Effector memory CD4-positive, alpha-beta T cell (primary cell): ENCODE measurements around the gene POTEF.
"Not testable (repeated sequence)": the region's sequence is repeated elsewhere in the genome, so short reads cannot be mapped to it uniquely, and the experiment has no call there.

Experiments used
- DNase-seq, 3 donors: peaks; one replicate each; pipeline ENCODE4 v3.0.0-alpha.2; 2020
- H3K27ac ChIP-seq: 2 replicates; pipeline ENCODE4 v1.7.0; 2013; ENCODE audit warnings: mild to moderate bottlenecking, low read length, moderate library complexity; ENCODE audit not compliant: insufficient read depth, poor library complexity, severe bottlenecking
- H3K27me3 ChIP-seq: replicated peaks from 2 replicates; pipeline ENCODE4 v1.7.0; 2013; ENCODE audit warnings: mild to moderate bottlenecking, low read length; ENCODE audit not compliant: insufficient read depth, control insufficient read depth, poor library complexity, severe bottlenecking
- H3K36me3 ChIP-seq: 2 replicates; pipeline ENCODE4 v1.7.0; 2013; ENCODE audit warnings: mild to moderate bottlenecking, low read length, moderate library complexity; ENCODE audit not compliant: control insufficient read depth, insufficient read depth
- H3K4me1 ChIP-seq: 2 replicates; pipeline ENCODE4 v1.7.0; 2013; ENCODE audit warnings: low read length, mild to moderate bottlenecking; ENCODE audit not compliant: control insufficient read depth, insufficient read depth, poor library complexity, severe bottlenecking
- H3K4me3 ChIP-seq: 2 replicates; pipeline ENCODE4 v1.7.0; 2013; ENCODE audit warnings: low read length, low read depth, mild to moderate bottlenecking; ENCODE audit not compliant: insufficient read depth, poor library complexity, severe bottlenecking
- H3K9me3 ChIP-seq: 2 replicates; pipeline ENCODE4 v1.7.0; 2013; ENCODE audit warnings: mild to moderate bottlenecking, low read length, moderate library complexity; ENCODE audit not compliant: control insufficient read depth

Gene POTEF

DNA sequence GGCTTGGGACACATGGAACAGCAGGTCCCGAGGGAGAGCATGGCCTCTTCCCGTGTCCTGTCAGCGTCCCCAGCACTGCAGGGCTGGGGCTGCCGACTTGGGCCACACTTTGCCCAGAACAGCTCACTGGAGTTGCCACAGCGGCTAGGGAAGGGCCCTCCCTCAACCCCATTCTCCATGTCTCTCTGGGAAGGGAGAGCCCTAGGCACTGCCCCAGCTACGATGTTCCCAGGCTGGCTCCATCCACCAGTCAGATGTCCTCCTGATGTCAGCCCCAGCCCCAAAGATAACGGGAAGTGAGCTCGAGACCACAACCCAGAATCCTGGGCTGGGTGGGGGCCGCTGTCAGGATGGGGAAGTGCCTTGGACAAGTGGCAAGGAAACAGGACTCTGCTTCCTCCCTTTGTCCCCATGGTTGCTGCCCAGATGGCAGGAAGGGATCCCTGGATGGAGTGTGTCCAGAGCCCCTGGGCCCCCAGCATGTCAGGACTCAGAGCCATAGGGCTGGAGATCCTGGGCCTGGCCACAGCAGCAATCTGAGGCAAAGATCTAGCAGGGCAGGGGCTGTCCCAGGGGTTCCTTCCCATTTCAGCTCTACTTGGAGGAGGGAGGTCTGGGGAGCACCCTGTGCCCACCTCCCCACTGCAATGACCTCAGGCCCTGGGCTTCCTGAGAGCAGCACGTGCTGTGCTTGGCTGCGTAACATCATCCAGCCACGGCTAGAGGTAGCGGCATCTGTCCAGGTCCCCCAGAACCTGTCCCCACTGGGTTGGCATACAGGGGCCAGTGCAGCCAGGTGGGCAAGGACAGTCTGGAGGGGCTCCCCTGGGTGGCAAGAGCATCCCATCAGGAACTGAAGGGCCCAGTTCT, 13.6 kb upstream of the POTEF start:
- H3K9me3 ChIP-seq, H3K27ac ChIP-seq, DNase-seq, H3K4me3 ChIP-seq, H3K4me1 ChIP-seq, H3K27me3 ChIP-seq, H3K36me3 ChIP-seq: not testable (repeated sequence)

DNA sequence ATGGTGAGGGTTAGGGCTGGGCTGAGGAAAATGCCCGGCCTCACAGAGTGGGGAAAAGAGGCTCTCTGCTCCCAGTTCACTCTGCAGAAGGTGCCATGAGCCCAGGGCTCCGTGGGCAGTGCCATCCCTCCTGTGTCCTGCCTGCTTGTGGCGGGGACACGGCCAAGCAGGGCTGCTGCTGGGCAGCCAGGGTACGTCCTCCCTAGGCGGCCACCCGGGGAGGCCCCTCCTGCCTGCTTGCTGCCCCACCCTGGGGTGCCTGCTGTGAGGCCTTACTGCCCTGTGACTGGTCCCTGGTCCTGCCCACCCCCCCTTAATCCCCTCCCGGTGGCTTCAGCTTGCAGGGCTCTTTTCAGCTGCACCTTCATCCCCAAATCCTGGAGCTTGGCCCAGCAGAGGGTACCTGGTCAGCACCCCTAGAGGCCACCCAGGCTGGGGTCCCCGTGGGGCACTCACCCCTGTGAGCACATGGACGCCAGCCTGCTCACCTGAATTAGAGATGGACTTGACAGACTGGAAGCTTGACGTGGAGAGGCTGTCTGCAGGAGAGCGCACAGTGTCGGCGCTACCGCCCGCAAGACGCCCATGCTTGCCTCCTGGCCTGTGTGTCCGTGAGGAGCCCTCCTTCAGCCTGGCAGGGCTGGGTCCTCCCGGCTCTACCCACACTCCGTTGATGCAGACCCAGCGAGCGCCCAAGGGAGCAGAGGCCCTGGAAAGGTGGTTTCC, 12.8 kb upstream of the POTEF start:
- not testable (repeated sequence) for H3K4me1 ChIP-seq, H3K4me3 ChIP-seq, H3K27me3 ChIP-seq, H3K36me3 ChIP-seq, H3K9me3 ChIP-seq, DNase-seq, H3K27ac ChIP-seq

DNA sequence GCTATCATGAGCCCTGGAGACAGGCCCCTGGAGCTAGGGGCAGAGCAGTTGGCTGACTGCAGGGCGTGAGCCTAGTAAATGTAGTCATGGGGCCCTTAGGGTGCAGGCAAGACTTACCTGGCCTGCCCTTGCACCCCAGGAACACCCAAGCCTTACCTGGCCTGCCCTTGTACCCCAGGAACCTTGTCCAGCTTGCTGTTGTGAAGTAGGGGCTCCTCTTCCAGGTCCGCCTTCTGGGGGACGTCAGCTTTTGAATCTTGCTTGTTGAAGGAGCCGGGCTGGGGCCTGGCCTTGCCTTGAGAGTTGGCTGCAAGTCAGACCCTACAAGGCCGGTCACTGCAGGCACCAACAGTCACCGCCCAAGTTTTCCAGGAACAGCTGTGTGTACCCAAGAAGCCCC, 12.0 kb upstream of the POTEF start:
- H3K9me3 ChIP-seq, H3K4me3 ChIP-seq, H3K4me1 ChIP-seq, DNase-seq, H3K36me3 ChIP-seq, H3K27ac ChIP-seq, H3K27me3 ChIP-seq: not testable (repeated sequence)

DNA sequence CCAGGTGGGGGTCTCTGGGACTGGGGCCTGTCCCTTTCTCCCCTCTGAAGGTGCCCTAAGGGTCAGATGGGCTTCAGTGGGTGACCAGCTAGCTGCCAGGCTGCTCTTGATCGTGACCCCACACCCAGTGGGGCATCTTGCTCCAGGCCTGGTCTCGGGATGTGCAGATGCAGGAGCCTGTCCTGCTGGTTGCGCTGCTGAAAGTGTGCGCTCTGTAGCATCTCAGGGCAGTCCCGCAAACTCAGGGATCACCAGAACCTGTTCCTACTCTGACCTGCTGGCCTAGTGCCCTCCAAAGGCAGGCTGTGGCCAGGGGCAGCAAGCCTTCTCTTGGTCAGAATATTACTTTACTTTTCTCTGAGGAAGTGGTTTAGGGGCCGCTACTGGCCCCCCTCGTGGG, 11.5 kb upstream of the POTEF start:
- not testable (repeated sequence) for DNase-seq, H3K36me3 ChIP-seq, H3K27me3 ChIP-seq, H3K9me3 ChIP-seq, H3K27ac ChIP-seq, H3K4me3 ChIP-seq, H3K4me1 ChIP-seq

DNA sequence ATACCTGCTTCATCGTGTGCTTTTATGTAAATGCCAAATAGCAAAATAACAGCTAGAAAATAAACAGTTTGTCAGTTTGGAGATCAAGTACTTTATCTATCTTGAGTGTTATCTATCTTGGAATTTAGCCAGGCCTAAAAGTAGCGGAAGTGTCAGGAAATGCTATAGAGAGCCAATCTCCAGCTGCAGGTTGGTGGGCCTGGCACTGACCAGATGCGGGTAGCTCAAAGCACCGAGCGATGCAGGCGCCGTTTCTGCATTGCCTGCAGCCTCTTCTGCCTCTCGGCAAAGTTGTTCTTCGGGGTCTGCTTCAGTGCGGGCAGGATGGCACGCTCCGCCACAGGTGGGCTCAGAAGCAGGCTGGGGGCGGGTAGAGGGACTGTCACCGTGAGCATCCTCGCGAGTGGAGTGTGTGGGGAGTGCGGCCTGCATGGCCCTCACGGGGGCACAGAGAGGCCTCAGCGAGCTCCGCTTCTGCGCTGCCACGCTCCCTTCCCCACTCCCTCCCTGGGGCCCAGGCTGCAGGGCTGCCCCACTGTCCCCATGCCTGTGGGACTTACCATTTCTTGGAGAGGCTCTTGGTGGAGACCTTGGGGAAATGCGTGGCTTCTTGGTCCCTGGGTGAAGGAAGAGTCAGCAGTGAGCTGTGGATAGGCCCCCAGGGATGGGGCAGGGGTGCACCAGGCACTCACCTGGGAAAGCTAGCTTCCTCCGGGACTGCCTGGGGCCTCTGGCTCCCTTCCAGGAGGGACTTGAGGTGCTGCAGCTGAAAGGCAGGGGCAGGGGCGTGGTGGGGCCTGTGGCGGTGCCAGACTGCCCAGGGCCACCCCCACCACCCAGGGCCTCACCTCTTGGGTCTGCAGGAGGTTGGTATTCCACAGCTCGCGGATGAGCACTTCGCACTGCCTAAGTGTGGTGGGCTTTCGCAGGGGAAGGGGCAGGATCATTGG, 10.6 kb upstream of the POTEF start:
- H3K4me1 ChIP-seq, H3K27ac ChIP-seq, DNase-seq, H3K27me3 ChIP-seq, H3K36me3 ChIP-seq, H3K9me3 ChIP-seq, H3K4me3 ChIP-seq: not testable (repeated sequence)

DNA sequence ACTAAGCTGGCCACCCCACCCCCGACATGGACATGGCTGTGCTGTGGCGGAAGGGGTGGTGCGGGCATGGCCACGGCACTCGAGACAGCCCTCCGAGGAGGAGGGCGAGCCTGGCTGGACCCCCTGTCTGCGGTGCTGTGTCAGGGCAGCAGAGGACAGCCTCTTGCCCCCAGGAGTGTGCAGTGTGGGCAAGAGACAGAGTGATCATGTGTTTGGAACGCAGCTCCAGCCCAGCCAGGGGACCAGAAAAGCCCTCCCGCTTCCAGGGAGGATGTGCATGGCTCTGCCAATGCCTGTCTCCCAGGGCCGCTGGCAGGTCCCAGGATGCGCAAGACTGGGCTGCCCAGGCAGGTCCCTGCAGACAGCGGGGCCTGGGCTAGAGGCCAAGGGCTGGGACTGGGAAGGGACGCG, 9.8 kb upstream of the POTEF start:
- H3K27ac ChIP-seq, H3K36me3 ChIP-seq, H3K9me3 ChIP-seq, H3K27me3 ChIP-seq, DNase-seq, H3K4me3 ChIP-seq, H3K4me1 ChIP-seq: not testable (repeated sequence)

DNA sequence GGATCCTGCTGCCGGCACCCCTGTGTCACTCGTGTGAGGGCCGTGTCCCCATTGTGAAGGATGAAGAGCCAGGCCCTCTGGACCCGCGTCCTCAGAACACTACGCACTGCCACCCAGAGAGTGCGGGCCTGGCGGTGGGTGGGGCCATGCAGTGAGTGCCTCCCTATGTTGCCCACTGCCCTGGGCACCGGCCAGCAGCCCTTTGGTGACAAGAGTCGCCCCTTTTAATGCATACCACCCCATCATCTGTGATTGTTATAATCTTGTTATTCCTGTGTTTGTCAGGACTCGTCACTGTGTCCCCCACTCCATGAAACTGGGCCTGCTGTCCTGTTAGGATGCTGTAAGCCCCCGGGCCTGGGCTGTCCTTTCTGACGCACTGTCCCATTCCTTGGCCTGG, 9.3 kb upstream of the POTEF start:
- DNase-seq, H3K9me3 ChIP-seq, H3K36me3 ChIP-seq, H3K4me1 ChIP-seq, H3K27ac ChIP-seq, H3K27me3 ChIP-seq, H3K4me3 ChIP-seq: not testable (repeated sequence)

DNA sequence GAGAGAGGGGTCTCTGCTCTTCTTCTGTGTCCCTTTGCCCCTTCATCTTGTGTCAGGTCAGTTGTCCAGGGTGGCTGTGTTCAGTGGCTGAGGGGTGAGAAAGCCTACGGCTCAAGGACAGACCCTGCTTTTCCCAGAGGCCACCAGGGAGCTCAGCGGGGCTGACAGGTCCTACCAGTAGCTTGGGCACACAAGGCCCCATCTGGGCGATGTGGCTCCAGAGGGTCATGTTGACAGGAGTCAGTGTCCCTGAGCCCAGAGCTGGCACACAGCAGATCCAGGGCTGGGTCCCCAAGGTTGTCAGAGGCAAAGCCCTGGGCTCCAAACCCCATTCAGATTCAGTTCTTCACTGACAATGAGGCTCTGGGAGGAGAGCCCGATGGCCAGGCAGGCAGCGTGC, 8.1 kb upstream of the POTEF start:
- H3K27ac ChIP-seq, DNase-seq, H3K36me3 ChIP-seq, H3K4me1 ChIP-seq, H3K4me3 ChIP-seq, H3K9me3 ChIP-seq, H3K27me3 ChIP-seq: not testable (repeated sequence)

DNA sequence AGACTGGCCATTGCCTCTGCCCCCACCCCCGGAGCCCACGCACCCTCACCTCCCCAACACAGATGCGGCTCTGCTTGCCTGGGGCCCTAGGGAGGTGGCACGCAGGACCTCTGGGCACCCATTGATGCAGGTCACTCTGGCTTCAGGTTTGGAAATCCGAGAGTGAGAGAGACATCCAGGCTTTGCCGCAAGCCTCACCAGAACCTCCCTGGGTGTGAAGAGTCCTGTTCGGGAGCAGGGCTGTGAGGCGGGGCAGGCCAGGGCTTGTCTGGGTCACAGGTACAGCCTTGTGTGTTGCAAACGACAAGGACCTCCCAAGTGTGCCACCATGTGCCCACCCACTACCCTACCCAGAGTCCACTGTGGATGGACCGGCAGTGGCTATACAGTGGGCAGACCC, 7.5 kb upstream of the POTEF start:
- not testable (repeated sequence) for H3K4me3 ChIP-seq, H3K4me1 ChIP-seq, DNase-seq, H3K36me3 ChIP-seq, H3K9me3 ChIP-seq, H3K27ac ChIP-seq, H3K27me3 ChIP-seq
